ENCODE measurements around the gene STX4.

DNA sequence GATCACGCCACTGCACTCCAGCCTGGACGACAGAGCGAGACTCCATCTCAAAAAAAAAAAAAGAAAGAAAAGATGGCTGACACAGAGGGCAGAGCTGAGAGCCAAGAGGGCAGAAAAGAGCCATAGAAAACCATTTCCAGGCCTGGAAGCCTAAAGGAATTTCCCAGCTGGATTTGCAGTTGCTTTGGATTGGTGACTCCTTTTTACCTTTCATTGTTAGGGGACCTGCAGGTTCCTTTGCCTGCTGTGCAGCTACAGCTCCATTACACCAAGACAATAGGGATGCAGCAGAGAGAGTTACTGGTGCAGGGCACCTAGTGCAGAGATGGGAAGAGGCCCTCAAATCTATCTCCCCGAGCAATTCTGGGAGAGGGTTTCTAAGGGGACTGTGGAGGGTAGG, 22.3 kb downstream of the STX4 start:
- TF ChIP-seq, protein P1, sequence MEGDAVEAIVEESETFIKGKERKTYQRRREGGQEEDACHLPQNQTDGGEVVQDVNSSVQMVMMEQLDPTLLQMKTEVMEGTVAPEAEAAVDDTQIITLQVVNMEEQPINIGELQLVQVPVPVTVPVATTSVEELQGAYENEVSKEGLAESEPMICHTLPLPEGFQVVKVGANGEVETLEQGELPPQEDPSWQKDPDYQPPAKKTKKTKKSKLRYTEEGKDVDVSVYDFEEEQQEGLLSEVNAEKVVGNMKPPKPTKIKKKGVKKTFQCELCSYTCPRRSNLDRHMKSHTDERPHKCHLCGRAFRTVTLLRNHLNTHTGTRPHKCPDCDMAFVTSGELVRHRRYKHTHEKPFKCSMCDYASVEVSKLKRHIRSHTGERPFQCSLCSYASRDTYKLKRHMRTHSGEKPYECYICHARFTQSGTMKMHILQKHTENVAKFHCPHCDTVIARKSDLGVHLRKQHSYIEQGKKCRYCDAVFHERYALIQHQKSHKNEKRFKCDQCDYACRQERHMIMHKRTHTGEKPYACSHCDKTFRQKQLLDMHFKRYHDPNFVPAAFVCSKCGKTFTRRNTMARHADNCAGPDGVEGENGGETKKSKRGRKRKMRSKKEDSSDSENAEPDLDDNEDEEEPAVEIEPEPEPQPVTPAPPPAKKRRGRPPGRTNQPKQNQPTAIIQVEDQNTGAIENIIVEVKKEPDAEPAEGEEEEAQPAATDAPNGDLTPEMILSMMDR (IDR thresholded peaks at IDR 0.05): no peak
- no peak for TF ChIP-seq POLR2A (IDR thresholded peaks at IDR 0.05)

All from thyroid gland (tissue), 4 donors.